Muscle of leg (tissue), 11 donors: ENCODE data around the gene RNF181. TPM values are rescaled to one million over a fixed set of nuclear protein-coding genes. Genes with fewer than 3 reads are reported as not detected.
"Not testable (repeated sequence)": the region's sequence is repeated elsewhere in the genome, so short reads cannot be mapped to it uniquely, and the experiment has no call there.

Experiments
- DNase-seq: peaks from one replicate; pipeline ENCODE4 v3.0.0; 2013
- H3K27ac ChIP-seq: one replicate; pipeline ENCODE4 v1.5.1; 2013; ENCODE audit warnings: mild to moderate bottlenecking, low read length, control low read depth
- H3K27me3 ChIP-seq: one replicate; pipeline ENCODE4 v1.6.1; 2013; ENCODE audit warnings: low read length; ENCODE audit not compliant: control insufficient read depth, insufficient read depth
- H3K36me3 ChIP-seq: one replicate; pipeline ENCODE4 v1.6.1; 2013; ENCODE audit warnings: low read length; ENCODE audit not compliant: control insufficient read depth, insufficient read depth
- H3K4me1 ChIP-seq: one replicate; pipeline ENCODE4 v1.6.1; 2013; ENCODE audit warnings: low read length; ENCODE audit not compliant: control insufficient read depth, insufficient read depth
- H3K4me3 ChIP-seq: one replicate; pipeline ENCODE4 v1.5.1; 2013; ENCODE audit warnings: low read length, control low read depth
- H3K9me3 ChIP-seq: replicated peaks from 2 replicates; pipeline ENCODE4 v1.6.1; 2013; ENCODE audit warnings: low read depth, low read length; ENCODE audit not compliant: control insufficient read depth
- WGBS: methylation state at CpG from one replicate; pipeline ENCODE4 v1.1.5; 2013; ENCODE audit warnings: missing lambda C conversion rate; ENCODE audit not compliant: insufficient coverage; 5-methylcytosine and 5-hydroxymethylcytosine counted together
- polyA plus RNA-seq, 8 donors: library from polyadenylated mRNA; unstranded; fragments of 120-200 nt; gene quantifications; one replicate each; pipeline versions ENCODE4 v1.2.1 to v1.2.3, GENCODE V29; 2013; ENCODE audit warnings: inconsistent platforms in 1 of 8, low replicate concordance in 1 of 8; ENCODE audit not compliant: insufficient read length in 8 of 8, insufficient read depth in 1 of 8
- total RNA-seq: library from RNA; stranded (reverse); fragments of 120-200 nt; gene quantifications from one replicate; pipeline ENCODE4 v1.2.4, GENCODE V29; 2013

The RNF181 gene
- total and polyA plus RNA-seq, 9 donors: 53.9 to 109 (median 60.3) TPM

GRCh38 chr2:85584354-85584856, 11.1 kb upstream of the RNF181 start, which contains the start of gene VAMP5:
VAMP5 (plus strand) TSS chr2:85584431; CDS start chr2:85584491, 60 bp downstream.
- Histone ChIP-seq H3K4me1 (peaks cover 45% of the 10 kb centered on the region), H3K27me3 (no peaks in the 10 kb centered on the region), H3K9me3 (no peaks in the 10 kb centered on the region), H3K36me3 (no peaks in the 10 kb centered on the region), H3K27ac (peak within 1 kb of the TSS; percentile 90), H3K4me3 (peak within 1 kb of the TSS; percentile 51)
- DNase-seq: peak; percentile 59
- WGBS: 4% methylated on average over 47 of the region's 52 CpGs

DNA sequence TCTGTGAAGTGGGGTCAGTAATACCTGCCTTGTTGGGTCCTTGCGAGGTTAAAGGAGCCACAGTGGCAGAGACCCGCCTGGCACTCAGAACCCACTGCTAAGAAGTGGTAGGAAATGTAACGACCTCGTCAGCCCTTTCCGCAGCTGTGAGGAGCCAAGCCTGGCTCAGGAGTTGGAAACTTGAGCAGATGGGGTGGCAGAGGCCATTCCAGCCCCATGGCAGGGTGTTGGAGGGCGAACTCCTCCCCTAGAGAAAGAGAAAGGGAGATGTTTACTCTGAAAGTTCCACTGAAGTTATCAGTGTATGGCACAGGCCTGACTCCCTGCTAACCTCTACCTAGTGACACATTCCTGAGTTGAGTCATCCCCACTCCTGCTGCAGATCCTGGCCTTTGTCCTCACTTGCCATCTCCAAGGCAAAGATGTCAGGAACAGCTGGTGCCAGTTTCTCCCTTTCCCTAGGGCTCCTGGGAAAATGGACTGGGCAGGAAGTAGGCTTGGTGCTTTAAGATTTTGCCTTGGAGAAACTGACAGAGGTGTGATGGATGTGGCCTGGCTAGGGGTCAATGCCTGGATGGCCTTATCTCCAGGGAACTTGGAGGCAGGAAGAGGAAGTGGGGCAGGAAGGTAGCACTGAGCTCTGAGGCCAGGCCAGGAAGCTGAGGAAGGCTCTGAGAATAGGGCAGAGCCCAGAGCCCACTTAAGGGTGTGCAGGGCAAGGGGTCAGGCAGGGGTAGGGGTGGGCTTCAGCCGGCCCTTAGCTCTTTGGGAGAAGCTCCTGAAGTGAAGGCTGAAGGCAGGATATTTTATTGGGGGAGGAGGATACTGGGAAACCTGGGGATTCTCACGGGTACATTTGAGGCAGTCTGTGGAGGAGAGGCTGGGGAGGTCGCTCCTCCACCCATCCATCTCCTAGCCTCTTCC, 10.4 kb upstream of the RNF181 start:
- DNase-seq: peak; percentile 54
- peak overlapping the region; percentile 90 for H3K27ac ChIP-seq

GRCh38 chr2:85585781-85586105, 9.8 kb upstream of the RNF181 start:
- Histone ChIP-seq H3K36me3 (no peaks in the 10 kb centered on the region), H3K4me3 (no peak overlapping the region), H3K4me1 (peaks cover 44% of the 10 kb centered on the region), H3K27ac (peak overlapping the region; percentile 90), H3K27me3 (no peaks in the 10 kb centered on the region), H3K9me3 (no peaks in the 10 kb centered on the region)
- WGBS: 86% methylated on average over 1 of the region's 1 CpG
- no peak for DNase-seq

More for the DNA sequence above, 10.4 kb upstream of the RNF181 start:
- H3K27me3 ChIP-seq: no peaks in the 10 kb centered on the region
- no peaks in the 10 kb centered on the region for H3K9me3 ChIP-seq
- peak overlapping the region; percentile 51 for H3K4me3 ChIP-seq
- H3K36me3 ChIP-seq: no peaks in the 10 kb centered on the region
- peaks cover 43% of the 10 kb centered on the region for H3K4me1 ChIP-seq
- 55% methylated on average over 4 of the region's 9 CpGs for WGBS

DNA sequence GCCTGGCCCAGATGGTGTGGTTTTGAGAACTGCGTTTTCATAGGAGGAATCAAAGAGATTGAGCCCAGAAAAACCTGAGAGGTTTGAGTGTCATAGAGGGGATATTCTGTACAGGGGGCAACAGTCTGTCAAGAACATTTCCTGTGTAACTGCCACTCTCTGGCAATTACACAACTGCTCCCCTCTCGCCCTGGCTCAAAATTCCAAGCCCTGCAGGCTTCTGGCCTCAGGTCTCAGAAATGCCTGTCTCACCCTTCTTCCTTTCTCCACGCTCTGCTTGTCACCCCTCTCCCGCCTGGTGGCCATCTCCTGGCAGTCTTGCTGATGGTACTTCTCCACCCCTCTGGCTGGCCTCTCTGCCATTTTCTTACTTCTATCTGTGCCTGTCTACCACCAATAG, 7.3 kb upstream of the RNF181 start:
- Histone ChIP-seq H3K27ac (no peak overlapping the region), H3K36me3 (peaks cover 4% of the 10 kb centered on the region), H3K4me3 (no peak overlapping the region), H3K27me3 (no peaks in the 10 kb centered on the region), H3K4me1 (peaks cover 56% of the 10 kb centered on the region), H3K9me3 (no peaks in the 10 kb centered on the region)
- DNase-seq: no peak
- 43% methylated on average over 3 of the region's 4 CpGs for WGBS

DNA sequence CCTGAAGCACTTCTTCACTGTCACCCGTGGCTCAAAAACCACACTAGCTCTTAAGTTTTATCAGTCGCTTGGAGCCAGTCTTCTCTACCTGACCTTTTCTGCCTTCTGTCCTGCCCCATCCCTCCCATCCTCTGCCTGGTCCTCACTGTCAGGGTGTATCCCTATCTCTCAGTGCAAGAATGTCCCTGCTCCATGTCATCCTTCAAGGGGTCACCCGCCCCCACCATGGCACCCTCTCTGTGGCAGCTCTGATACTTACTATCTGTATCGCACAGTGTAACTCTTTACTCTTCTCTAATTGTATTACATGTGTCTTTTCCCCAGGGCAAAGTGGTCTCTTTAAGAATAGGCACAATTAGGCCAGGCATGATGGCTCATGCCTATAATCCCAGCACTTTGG, 6.9 kb upstream of the RNF181 start:
- 78% methylated on average over 3 of the region's 4 CpGs for WGBS
- H3K4me1 ChIP-seq: peaks cover 56% of the 10 kb centered on the region
- no peak overlapping the region for H3K27ac ChIP-seq
- H3K4me3 ChIP-seq: no peak overlapping the region
- H3K9me3 ChIP-seq: no peaks in the 10 kb centered on the region
- H3K36me3 ChIP-seq: peaks cover 4% of the 10 kb centered on the region
- H3K27me3 ChIP-seq: no peaks in the 10 kb centered on the region
- no peak for DNase-seq

GRCh38 chr2:85589181-85589580, 6.4 kb upstream of the RNF181 start:
- Histone ChIP-seq H3K4me3 (no peak overlapping the region), H3K4me1 (peaks cover 55% of the 10 kb centered on the region), H3K27ac (peak overlapping the region; percentile 62), H3K36me3 (peaks cover 4% of the 10 kb centered on the region), H3K27me3 (no peaks in the 10 kb centered on the region), H3K9me3 (no peaks in the 10 kb centered on the region)
- DNase-seq: peak; percentile 47
- 71% methylated on average over 1 of the region's 4 CpGs for WGBS

- no peak overlapping the region for H3K4me3 ChIP-seq
- H3K9me3 ChIP-seq: no peaks in the 10 kb centered on the region
- H3K36me3 ChIP-seq: peaks cover 4% of the 10 kb centered on the region
- peak overlapping the region; percentile 74 for H3K27ac ChIP-seq
- 70% methylated on average over 4 of the region's 7 CpGs for WGBS
- peaks cover 56% of the 10 kb centered on the region for H3K4me1 ChIP-seq
- H3K27me3 ChIP-seq: no peaks in the 10 kb centered on the region
- peak; percentile 54 for DNase-seq
Measured at GRCh38 chr2:85589982-85590791, 5.4 kb upstream of the RNF181 start.

GRCh38 chr2:85590950-85591349, 4.6 kb upstream of the RNF181 start:
- Histone ChIP-seq H3K36me3 (peaks cover 4% of the 10 kb centered on the region), H3K27me3 (no peaks in the 10 kb centered on the region), H3K27ac (peak overlapping the region; percentile 74), H3K9me3 (no peaks in the 10 kb centered on the region), H3K4me1 (peaks cover 48% of the 10 kb centered on the region), H3K4me3 (no peak overlapping the region)
- WGBS: 73% methylated on average over 2 of the region's 2 CpGs
- no peak for DNase-seq

DNA sequence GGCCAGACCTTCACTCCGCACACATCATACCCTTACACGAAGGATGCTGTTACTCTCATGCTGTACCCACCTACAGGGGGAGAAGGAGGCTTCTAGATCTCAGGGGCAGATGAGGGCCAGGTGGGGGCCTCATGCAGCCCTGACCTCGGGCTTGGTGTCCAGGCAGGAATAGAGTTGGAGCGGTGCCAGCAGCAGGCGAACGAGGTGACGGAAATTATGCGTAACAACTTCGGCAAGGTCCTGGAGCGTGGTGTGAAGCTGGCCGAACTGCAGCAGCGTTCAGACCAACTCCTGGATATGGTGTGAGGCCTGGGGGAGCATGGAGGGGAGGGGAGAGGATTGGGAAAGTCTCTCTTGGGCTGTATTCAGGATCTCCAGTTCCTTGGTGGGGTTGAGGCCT, 4.0 kb upstream of the RNF181 start:
- Histone ChIP-seq H3K9me3 (no peaks in the 10 kb centered on the region), H3K4me3 (no peak overlapping the region), H3K27me3 (no peaks in the 10 kb centered on the region), H3K4me1 (peaks cover 46% of the 10 kb centered on the region), H3K27ac (peak overlapping the region; percentile 29), H3K36me3 (peaks cover 4% of the 10 kb centered on the region)
- DNase-seq: no peak
- WGBS: 76% methylated on average over 10 of the region's 12 CpGs

- H3K36me3 ChIP-seq: peaks cover 11% of the 10 kb centered on the region
- H3K4me1 ChIP-seq: peaks cover 51% of the 10 kb centered on the region
- DNase-seq, H3K27ac ChIP-seq, H3K9me3 ChIP-seq, H3K4me3 ChIP-seq, H3K27me3 ChIP-seq: not testable (repeated sequence)
- 86% methylated on average over 1 of the region's 9 CpGs for WGBS
Measured at GRCh38 chr2:85592299-85592698, 3.2 kb upstream of the RNF181 start.
